BJ (cell line): ENCODE measurements around the gene TNMD. TPM values are rescaled to one million over a fixed set of nuclear protein-coding genes. Genes with fewer than 3 reads are reported as not detected.
"Not testable (repeated sequence)": the region's sequence is repeated elsewhere in the genome, so short reads cannot be mapped to it uniquely, and the experiment has no call there.

Experiments used
- CTCF ChIA-PET: fragments of 350-600 bp; formaldehyde crosslinking; extraction: SDS; loops from one replicate; lab custom pipeline; 2021; ENCODE audit warnings: antibody characterized with exemption, inconsistent platforms; lab: Yijun Ruan, JAX
- POLR2A ChIA-PET: fragments of 300-600 bp; sonication (Branson Sonifier 250); formaldehyde crosslinking; extraction: SDS; loops from one replicate; lab custom pipeline; 2021; ENCODE audit warnings: antibody characterized with exemption; lab: Charles Lee
- DNase-seq: peaks from one replicate; pipeline ENCODE4 v3.0.0-alpha.2; 2011; ENCODE audit warnings: low read depth
- H3K27me3 ChIP-seq: 2 replicates; pipeline ENCODE4 v1.6.0; 2011; ENCODE audit warnings: low read length; ENCODE audit not compliant: control insufficient read depth, insufficient read depth
- H3K36me3 ChIP-seq: 2 replicates; pipeline ENCODE4 v1.5.1; 2011; ENCODE audit warnings: low read length; ENCODE audit not compliant: control insufficient read depth, insufficient read depth
- H3K4me3 ChIP-seq: 2 replicates; pipeline ENCODE4 v1.5.1; 2011; ENCODE audit warnings: low read depth, mild to moderate bottlenecking, control low read depth, low read length
- polyA minus RNA-seq: library from RNA; depleted of rRNA, polyadenylated mRNA; stranded (reverse); fragments of >200 nt; gene quantifications from 2 replicates; pipeline ENCODE4 v1.2.3, GENCODE V29; 2011; rRNA and poly(A)+ RNA removed
- polyA plus RNA-seq: library from polyadenylated mRNA; depleted of rRNA; stranded (reverse); fragments of >200 nt; gene quantifications from 2 replicates; pipeline ENCODE4 v1.2.3, GENCODE V29; 2011; rRNA removed
- TF ChIP-seq, protein P1 (sequence below): IDR thresholded peaks from 2 replicates; pipeline ENCODE4 v1.5.1; 2011; ENCODE audit warnings: low read depth, mild to moderate bottlenecking, control low read depth, inconsistent platforms, low read length, moderate library complexity; ENCODE audit not compliant: insufficient read depth

Gene TNMD
- polyA plus RNA-seq (not detected in 2 replicates), polyA minus RNA-seq (not detected in 2 replicates)

DNA sequence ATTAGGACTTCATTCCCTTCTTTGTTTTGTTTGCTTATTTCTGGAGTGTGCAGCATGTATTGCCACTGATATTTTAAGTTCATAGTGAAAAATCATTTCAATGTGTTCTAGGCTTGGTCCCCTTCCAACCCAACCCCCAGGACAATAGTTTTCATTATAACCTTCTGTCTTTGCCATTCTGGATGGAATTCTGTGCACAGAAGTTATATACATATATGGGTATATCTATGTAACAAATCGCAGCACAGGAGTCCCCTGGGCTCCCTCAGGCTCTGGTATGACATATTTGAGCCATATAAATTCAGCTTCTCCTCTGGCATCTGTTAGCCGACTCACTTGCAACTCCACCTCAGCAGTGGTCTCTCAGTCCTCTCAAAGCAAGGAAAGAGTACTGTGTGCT lies at the start of gene TNMD:
Gene TNMD (plus strand): TSS at position 326 of the 400 bp plus-strand sequence. CDS start 83 bp downstream, outside the sequence.
- CTCF ChIA-PET = no interaction called here

GRCh38 chrX:100565534-100565933 lies 19.2 kb upstream of the TNMD start:
- H3K4me3 ChIP-seq, DNase-seq, H3K27me3 ChIP-seq, CTCF ChIA-PET, POLR2A ChIA-PET, H3K36me3 ChIP-seq: not testable (repeated sequence)

More for the DNA sequence above, at the start of gene TNMD:
- H3K36me3 ChIP-seq = no peaks in the 10 kb centered on the region
- H3K4me3 ChIP-seq = no peak within 1 kb of the TSS
- no peaks in the 10 kb centered on the region for H3K27me3 ChIP-seq
- TF ChIP-seq, protein P1, sequence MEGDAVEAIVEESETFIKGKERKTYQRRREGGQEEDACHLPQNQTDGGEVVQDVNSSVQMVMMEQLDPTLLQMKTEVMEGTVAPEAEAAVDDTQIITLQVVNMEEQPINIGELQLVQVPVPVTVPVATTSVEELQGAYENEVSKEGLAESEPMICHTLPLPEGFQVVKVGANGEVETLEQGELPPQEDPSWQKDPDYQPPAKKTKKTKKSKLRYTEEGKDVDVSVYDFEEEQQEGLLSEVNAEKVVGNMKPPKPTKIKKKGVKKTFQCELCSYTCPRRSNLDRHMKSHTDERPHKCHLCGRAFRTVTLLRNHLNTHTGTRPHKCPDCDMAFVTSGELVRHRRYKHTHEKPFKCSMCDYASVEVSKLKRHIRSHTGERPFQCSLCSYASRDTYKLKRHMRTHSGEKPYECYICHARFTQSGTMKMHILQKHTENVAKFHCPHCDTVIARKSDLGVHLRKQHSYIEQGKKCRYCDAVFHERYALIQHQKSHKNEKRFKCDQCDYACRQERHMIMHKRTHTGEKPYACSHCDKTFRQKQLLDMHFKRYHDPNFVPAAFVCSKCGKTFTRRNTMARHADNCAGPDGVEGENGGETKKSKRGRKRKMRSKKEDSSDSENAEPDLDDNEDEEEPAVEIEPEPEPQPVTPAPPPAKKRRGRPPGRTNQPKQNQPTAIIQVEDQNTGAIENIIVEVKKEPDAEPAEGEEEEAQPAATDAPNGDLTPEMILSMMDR = no peak
- no peak for DNase-seq
- POLR2A ChIA-PET = no interaction called here

GRCh38 chrX:100586747-100587146 lies 2.0 kb downstream of the TNMD start:
- CTCF ChIA-PET = no interaction called here
- no peaks in the 10 kb centered on the region for H3K36me3 ChIP-seq
- H3K4me3 ChIP-seq = no peak overlapping the region
- POLR2A ChIA-PET = no interaction called here
- TF ChIP-seq, protein P1 = no peak
- no peaks in the 10 kb centered on the region for H3K27me3 ChIP-seq
- DNase-seq = no peak

GRCh38 chrX:100587861-100588260 lies 3.1 kb downstream of the TNMD start:
- Histone ChIP-seq H3K4me3 (no peak overlapping the region), H3K27me3 (no peaks in the 10 kb centered on the region), H3K36me3 (no peaks in the 10 kb centered on the region)
- CTCF ChIA-PET = interaction anchor here (0.6 kb wide), 1 partner anchor 1109 kb away, joined by 3 read pairs; no protein-coding TSS in a partner anchor
- TF ChIP-seq, protein P1 = no peak
- DNase-seq = no peak
- POLR2A ChIA-PET = no interaction called here

- DNase-seq = no peak
- Histone ChIP-seq H3K4me3 (no peak overlapping the region), H3K27me3 (no peaks in the 10 kb centered on the region), H3K36me3 (no peaks in the 10 kb centered on the region)
- ChIA-PET POLR2A (no interaction called here), CTCF (interaction anchor here (1.2 kb wide), 1 partner anchor 24 kb away, joined by 6 read pairs; no protein-coding TSS in a partner anchor)
- TF ChIP-seq, protein P1 = no peak
Measured at GRCh38 chrX:100591256-100592051, 6.7 kb downstream of the TNMD start.
